ENCODE data around the gene HECW1.

HECW1 gene

GRCh38 chr7:43363035-43363791 is 250.8 kb downstream of the HECW1 start (continued):
- TF ChIP-seq, protein P1, sequence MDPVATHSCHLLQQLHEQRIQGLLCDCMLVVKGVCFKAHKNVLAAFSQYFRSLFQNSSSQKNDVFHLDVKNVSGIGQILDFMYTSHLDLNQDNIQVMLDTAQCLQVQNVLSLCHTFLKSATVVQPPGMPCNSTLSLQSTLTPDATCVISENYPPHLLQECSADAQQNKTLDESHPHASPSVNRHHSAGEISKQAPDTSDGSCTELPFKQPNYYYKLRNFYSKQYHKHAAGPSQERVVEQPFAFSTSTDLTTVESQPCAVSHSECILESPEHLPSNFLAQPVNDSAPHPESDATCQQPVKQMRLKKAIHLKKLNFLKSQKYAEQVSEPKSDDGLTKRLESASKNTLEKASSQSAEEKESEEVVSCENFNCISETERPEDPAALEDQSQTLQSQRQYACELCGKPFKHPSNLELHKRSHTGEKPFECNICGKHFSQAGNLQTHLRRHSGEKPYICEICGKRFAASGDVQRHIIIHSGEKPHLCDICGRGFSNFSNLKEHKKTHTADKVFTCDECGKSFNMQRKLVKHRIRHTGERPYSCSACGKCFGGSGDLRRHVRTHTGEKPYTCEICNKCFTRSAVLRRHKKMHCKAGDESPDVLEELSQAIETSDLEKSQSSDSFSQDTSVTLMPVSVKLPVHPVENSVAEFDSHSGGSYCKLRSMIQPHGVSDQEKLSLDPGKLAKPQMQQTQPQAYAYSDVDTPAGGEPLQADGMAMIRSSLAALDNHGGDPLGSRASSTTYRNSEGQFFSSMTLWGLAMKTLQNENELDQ (tag by site-specific recombination; IDR thresholded peaks at IDR 0.05; ENCODE audit: low read depth): no peak
- TF ChIP-seq ZNF394 (tag by site-specific recombination; IDR thresholded peaks at IDR 0.05; ENCODE audit: borderline replicate concordance) (no peak; the same call in 1 of the 2 replicates), GLI4 (tag by site-specific recombination; IDR thresholded peaks at IDR 0.05) (no peak), ZNF654 (tag by site-specific recombination; IDR thresholded peaks at IDR 0.05; ENCODE audit: low read depth) (no peak), HOXA7 (CRISPR knock-in tag; IDR thresholded peaks at IDR 0.05; ENCODE audit: borderline replicate concordance) (no peak), GLIS1 (tag by site-specific recombination; IDR thresholded peaks at IDR 0.05) (no peak), ZFP37 (tag by site-specific recombination; IDR thresholded peaks at IDR 0.05) (no peak), TCF7L2 (IDR thresholded peaks at IDR 0.05; ENCODE audit: borderline replicate concordance, low read depth, low read length) (peak; percentile 43; the same call in 1 of the 2 replicates), ZNF777 (tag by site-specific recombination; IDR thresholded peaks at IDR 0.05; ENCODE audit: borderline replicate concordance) (no peak), ZIC2 (tag by site-specific recombination; IDR thresholded peaks at IDR 0.05) (no peak), ZNF174 (tag by site-specific recombination; IDR thresholded peaks at IDR 0.05) (no peak), ZNF426 (tag by site-specific recombination; IDR thresholded peaks at IDR 0.05) (no peak), ZNF146 (tag by site-specific recombination; IDR thresholded peaks at IDR 0.05) (no peak), ZBTB17 (tag by site-specific recombination; IDR thresholded peaks at IDR 0.05) (0 out of 2 replicates have a peak, but pooled peaks have one; percentile 45), ZFHX2 (tag by site-specific recombination; conservative IDR thresholded peaks at IDR 0.05) (no peak), HIC1 (tag by site-specific recombination; IDR thresholded peaks at IDR 0.05) (no peak), MYNN (tag by site-specific recombination; IDR thresholded peaks at IDR 0.05; ENCODE audit: borderline replicate concordance) (no peak), ZNF221 (tag by site-specific recombination; IDR thresholded peaks at IDR 0.05; ENCODE audit: borderline replicate concordance) (no peak), ZNF792 (tag by site-specific recombination; IDR thresholded peaks at IDR 0.05) (no peak), ZNF292 (tag by site-specific recombination; IDR thresholded peaks at IDR 0.05; ENCODE audit: borderline replicate concordance, low read depth) (no peak), ZNF324 (tag by site-specific recombination; IDR thresholded peaks at IDR 0.05) (0 out of 2 replicates have a peak, but pooled peaks have one; percentile 23), TSHZ1 (tag by site-specific recombination; IDR thresholded peaks at IDR 0.05; ENCODE audit: borderline replicate concordance) (0 out of 2 replicates have a peak, but pooled peaks have one; percentile 63), ZNF132 (tag by site-specific recombination; IDR thresholded peaks at IDR 0.05; ENCODE audit: borderline replicate concordance) (no peak), ZFP41 (tag by site-specific recombination; IDR thresholded peaks at IDR 0.05; ENCODE audit: borderline replicate concordance) (no peak), RBAK (tag by site-specific recombination; IDR thresholded peaks at IDR 0.05) (no peak), ZNF837 (tag by site-specific recombination; IDR thresholded peaks at IDR 0.05) (no peak), KLF16 (tag by site-specific recombination; IDR thresholded peaks at IDR 0.05) (no peak; the same call in 1 of the 2 replicates), ZNF555 (tag by site-specific recombination; conservative IDR thresholded peaks at IDR 0.05) (no peak)
- TF ChIP-seq, protein P2, sequence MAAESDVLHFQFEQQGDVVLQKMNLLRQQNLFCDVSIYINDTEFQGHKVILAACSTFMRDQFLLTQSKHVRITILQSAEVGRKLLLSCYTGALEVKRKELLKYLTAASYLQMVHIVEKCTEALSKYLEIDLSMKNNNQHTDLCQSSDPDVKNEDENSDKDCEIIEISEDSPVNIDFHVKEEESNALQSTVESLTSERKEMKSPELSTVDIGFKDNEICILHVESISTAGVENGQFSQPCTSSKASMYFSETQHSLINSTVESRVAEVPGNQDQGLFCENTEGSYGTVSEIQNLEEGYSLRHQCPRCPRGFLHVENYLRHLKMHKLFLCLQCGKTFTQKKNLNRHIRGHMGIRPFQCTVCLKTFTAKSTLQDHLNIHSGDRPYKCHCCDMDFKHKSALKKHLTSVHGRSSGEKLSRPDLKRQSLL (tag by site-specific recombination; IDR thresholded peaks at IDR 0.05): no peak
- TF ChIP-seq, protein P3, sequence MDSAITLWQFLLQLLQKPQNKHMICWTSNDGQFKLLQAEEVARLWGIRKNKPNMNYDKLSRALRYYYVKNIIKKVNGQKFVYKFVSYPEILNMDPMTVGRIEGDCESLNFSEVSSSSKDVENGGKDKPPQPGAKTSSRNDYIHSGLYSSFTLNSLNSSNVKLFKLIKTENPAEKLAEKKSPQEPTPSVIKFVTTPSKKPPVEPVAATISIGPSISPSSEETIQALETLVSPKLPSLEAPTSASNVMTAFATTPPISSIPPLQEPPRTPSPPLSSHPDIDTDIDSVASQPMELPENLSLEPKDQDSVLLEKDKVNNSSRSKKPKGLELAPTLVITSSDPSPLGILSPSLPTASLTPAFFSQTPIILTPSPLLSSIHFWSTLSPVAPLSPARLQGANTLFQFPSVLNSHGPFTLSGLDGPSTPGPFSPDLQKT (IDR thresholded peaks at IDR 0.05; ENCODE audit: borderline replicate concordance, low read depth, low read length): no peak
